ENCODE data around the gene HJURP.

The HJURP gene

DNA sequence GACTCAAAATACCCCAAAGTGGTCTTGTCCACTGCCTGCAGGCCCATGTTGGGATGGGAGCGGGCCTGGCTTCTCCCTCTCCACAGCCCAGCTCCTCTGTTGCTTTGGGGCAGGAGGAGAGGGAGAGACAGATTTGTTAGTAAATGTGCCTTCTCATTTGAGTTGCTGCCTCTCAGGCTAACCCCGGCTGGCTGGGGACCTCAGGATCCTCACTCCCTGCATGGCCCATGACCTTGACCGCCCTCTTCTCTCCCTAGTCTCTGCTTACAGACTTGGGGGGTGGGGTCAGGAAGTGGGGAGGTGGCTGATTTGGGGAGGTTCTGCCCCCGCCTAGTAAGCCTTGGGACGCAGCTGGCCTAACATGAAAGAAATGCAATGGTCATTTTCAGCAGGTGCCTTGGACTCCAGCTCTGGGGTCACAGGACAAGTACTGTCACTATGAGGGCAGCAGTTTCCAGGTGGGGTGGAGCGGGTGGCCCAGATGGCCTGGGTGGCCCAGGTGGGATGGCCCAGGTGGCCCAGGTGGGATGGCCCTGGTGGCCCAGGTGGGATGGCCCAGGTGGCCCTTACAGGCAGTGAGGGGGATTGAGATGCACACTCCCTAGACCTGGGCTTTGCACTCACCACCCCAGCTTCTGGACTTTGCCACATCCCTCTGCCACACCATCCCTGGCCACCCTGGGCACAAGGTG, 24.1 kb downstream of the HJURP start:
- DNase-seq (ENCODE audit: low read depth in 2 of 2) = no peak

- DNase-seq (ENCODE audit: low read depth in 2 of 2) = no peak
Observed at GRCh38 chr2:233829193-233830110, 24.9 kb downstream of the HJURP start.

DNA sequence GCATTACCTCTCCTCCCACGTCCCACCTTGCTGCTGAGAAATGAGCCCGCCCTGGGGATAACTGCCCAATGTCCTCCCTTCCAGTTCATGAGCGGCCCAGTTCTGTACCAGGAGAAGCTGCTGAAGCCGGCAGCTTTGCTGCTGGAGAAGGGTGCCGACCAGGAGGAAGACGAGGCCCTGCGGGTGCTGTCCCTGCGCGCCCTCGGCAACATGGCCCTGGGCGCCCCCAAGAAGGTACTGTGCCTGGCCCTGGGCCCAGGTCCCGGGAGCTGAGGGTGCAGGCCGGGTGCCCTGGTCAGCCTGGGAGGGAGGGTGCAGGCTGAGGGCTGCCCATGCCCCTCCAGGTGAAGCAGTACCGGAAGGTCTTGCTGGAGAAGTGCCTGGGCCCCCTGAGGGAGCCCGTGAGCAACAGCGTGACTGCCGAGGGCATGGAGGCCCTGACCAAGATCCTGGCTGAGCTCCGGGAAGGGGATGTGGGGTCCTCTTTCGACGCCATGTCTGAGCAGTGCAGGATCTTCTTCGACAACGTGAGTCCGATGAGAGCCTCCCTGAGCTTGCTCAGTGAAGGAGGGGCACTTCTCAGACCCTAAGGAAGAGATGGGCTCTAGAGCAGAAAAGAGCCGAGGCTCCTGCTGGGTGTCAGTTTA, 25.7 kb downstream of the HJURP start:
- DNase-seq (ENCODE audit: low read depth in 2 of 2) = no peak

GRCh38 chr2:233824373-233824772, 30.0 kb downstream of the HJURP start:
- no peak for DNase-seq (ENCODE audit: low read depth in 2 of 2)

DNA sequence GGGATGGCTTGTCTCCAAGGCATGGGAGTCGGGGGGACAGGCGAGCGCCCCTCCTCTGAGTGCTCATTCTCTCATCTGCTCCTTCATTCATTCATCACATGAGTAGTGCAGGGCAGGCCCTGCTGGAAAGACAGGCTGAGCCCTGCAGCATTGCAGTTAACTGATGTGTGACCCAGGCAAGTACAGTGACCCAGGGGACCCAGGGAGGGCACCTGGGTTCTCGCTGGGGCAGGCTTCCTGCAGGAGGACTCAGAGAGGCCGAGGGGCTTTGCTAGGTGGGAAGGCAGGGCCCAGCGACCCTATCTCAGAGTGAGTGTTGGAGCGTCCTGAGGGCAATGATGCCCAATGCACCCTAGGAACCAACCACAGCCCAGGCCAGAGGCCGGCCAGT, 30.6 kb downstream of the HJURP start:
- DNase-seq (ENCODE audit: low read depth in 2 of 2) = no peak

DNA sequence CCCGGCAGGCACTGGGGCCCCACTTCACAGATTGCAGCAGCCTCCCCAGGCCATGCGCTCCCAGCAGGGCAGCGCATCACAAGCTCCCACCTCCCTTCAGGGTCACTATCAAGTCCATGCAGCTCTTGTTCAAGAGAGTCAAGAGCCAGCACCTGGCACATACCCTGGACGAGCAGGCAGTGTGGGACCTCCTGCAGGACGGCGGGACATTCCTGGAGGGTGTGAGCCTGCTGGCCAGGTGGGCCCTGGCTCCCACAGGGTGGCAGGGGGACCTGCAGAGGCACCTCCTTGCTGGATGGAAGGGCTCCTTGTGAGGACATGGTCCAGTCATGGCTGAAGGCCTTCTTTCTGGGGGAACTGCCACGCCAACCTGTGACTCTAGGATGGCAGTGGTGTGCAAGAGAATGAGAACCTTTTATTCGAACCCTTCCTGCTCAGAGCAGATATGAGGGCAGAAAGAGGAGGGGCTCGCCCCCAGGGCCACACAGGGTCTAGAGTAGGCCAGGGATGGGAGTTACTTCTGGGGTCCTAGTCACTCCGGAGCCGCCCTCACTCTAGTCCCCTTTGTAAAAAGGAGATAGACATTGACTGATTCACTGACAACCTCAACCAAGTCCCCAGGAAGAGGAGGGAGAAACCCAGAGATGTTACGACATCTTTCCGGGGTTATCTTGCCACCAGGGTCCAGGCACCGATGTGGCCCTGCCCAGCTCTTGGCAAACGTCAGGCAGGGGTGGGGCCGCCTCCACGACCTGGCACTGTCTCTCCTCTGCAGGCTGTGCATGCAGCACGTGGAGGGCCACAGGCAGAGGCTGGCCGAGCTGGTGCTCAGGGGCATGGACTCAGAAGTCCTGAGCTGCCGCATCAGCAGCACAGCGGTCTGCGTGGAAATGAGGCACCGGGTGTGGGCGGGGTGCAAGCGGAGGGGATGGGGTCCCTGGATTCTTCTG, 31.3 kb downstream of the HJURP start:
- DNase-seq (ENCODE audit: low read depth in 2 of 2) = no peak

- DNase-seq (ENCODE audit: low read depth in 2 of 2) = no peak
Observed at GRCh38 chr2:233822101-233822771, 32.1 kb downstream of the HJURP start.

GRCh38 chr2:233821709-233822100, 32.6 kb downstream of the HJURP start:
- DNase-seq (ENCODE audit: low read depth in 2 of 2) = no peak

DNA sequence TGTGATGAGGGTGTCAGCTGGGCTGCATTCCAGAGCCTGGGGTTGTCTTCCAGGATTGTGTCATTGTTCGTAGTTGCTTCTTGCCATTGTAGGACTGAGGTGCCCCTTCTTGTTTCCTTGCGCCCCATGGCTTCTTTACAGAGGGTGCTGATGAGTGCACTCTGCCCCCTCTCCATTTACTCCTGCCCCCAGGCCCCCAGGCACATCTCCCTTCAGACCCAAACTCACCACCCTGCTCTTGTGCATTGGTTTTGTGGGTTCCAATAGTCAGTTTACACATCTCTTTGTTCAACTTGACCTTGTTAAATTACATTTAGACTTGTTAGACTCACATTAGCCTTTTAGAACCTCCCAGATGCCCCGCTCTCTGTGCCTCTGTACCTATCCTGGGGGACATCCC, 33.1 kb downstream of the HJURP start:
- no peak for DNase-seq (ENCODE audit: low read depth in 2 of 2)

GRCh38 chr2:233820774-233821105, 33.6 kb downstream of the HJURP start:
- DNase-seq (ENCODE audit: low read depth in 2 of 2) = no peak

DNA sequence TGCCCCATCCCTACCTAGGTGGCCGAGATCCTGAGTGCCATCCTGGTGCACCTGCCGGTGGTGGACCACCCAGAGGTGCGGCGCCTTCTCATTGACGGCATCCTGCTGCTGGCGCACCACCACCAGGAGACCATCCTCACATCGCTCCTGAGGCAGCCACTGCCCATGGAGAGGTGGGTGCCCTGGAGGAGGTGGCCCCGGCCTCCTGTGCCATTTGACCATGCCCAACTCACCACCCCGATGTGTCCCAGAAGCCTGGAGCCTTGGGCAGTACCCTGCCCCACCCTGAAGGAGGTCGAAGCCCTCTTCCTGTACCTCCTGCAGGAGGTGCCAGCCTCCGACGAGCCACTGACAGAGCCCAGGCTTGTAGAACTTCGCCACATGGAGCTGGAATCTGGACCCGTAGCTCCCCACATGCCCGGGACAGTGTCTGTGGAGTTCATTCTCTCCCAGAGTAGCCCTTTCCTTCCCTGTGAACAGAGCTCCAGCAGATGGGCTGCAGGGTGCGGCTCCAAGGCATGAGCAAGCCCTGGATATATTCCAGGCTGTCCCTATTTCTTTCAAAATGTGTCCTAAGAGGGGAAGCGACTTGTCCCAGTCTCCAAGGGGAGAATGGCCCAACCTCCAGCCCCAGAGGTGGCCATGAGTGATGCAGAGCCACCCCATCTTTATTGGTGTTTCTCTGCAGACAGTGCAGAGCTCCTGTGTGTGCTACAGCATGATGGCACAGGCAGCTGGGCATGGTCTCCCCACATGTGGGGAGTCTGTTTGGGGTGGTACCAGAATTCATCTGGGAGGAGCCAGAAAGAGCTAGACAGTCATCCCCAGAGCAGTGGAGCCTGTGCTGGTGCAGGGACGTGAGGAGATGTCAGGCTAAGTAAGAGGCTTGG, 34.2 kb downstream of the HJURP start:
- DNase-seq (ENCODE audit: low read depth in 2 of 2) = no peak

- DNase-seq (ENCODE audit: low read depth in 2 of 2) = no peak
Observed at GRCh38 chr2:233818639-233819621, 35.4 kb downstream of the HJURP start.

GRCh38 chr2:233817995-233818638, 36.2 kb downstream of the HJURP start:
- no peak for DNase-seq (ENCODE audit: low read depth in 2 of 2)

DNA sequence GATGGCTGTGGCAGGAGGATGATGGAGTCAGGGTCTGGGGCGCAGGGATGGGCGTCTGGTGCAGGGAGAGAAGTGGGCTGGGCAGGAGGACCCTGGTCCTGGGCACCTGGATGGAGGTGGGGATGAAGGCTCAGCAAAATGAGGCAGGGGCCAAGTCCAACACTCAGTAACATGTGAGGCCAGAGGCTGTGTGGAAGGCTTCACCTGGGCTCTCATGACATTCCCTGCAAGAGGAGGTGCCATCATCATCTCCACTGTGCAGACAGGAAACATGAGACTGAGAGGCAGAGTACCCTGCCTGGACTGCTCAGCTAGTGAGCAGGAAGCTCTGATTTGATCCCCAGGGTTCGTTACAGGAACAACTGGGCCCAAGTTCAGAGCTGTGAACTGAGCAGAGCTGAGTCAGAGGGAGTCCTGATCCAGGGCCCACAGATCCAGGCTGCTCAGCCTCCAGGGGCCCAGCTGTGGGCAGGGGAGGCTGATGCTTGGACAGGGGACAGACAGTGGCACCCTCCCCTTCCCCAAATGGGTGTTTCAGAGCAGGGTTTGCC, 36.9 kb downstream of the HJURP start:
- DNase-seq (ENCODE audit: low read depth in 2 of 2) = no peak

DNA sequence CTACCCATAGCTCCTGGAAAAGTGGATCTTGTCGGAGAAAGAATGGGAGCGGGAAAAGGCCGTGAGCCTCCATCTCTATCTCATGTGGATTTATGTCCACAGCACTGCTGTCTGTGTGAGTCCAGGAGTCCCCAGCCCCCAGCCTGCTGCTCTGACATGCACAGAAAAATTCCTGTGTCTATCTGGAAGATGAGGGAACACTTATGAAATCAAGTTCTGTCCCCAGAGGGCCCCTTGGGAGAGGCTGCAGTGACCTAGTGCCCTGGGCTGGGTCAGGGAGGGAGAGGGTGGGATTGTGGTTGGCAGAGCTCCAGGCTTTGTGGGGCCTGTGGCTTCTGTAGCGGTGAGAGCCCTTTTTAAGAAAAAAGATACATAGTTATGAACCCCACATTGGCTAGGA, 37.6 kb downstream of the HJURP start:
- no peak for DNase-seq (ENCODE audit: low read depth in 2 of 2)

DNA sequence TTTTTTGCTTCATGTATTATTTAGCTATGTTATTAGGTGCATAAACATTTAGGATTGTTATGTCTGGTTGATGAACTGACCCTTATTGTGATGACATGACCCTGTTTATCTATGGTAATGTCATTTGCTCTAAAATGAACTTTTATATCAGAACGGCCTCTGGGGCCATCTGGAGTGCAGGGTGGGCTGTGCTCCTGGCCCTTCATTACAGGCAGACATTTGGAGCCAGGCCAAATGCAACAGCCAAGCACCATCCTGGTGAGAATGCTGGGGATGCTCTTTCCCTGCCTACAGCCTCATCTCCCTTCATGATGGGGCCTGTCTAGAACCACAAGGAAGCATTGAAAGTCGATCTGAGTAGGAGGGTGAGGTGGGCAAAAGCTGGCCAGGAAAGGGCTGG, 38.0 kb downstream of the HJURP start:
- no peak for DNase-seq (ENCODE audit: low read depth in 2 of 2)

- no peak for DNase-seq (ENCODE audit: low read depth in 2 of 2)
Observed at GRCh38 chr2:233815861-233816260, 38.5 kb downstream of the HJURP start.
